ENCODE measurements around the gene NEK6.

GRCh38 chr9:124323904-124324303 lies 66.2 kb downstream of the NEK6 start:
- TF ChIP-seq CTCF (IDR thresholded peaks at IDR 0.05) (no peak), ZFX (IDR thresholded peaks at IDR 0.05; ENCODE audit: borderline replicate concordance) (no peak)

Measured in 22Rv1 (cell line).